ENCODE measurements around the gene SLC16A2.
"Not testable (repeated sequence)": the region's sequence is repeated elsewhere in the genome, so short reads cannot be mapped to it uniquely, and the experiment has no call there.

Gene SLC16A2

GRCh38 chrX:74448669-74449068, 27.4 kb downstream of the SLC16A2 start:
- DNase-seq, result no peak

- peak; percentile 18 for DNase-seq
Observed at GRCh38 chrX:74449322-74449936, 28.1 kb downstream of the SLC16A2 start.

GRCh38 chrX:74449937-74450330, 28.6 kb downstream of the SLC16A2 start:
- DNase-seq, result no peak

- DNase-seq, result no peak
Observed at GRCh38 chrX:74450803-74451449, 29.6 kb downstream of the SLC16A2 start.

GRCh38 chrX:74451450-74452198, 30.3 kb downstream of the SLC16A2 start:
- DNase-seq, result no peak

GRCh38 chrX:74452199-74452481, 30.8 kb downstream of the SLC16A2 start:
- no peak for DNase-seq

- no peak for DNase-seq
Observed at GRCh38 chrX:74453178-74453577, 31.9 kb downstream of the SLC16A2 start.

GRCh38 chrX:74454233-74454632, 32.9 kb downstream of the SLC16A2 start:
- DNase-seq, result not testable (repeated sequence)

GRCh38 chrX:74458736-74459135, 37.4 kb downstream of the SLC16A2 start:
- no peak for DNase-seq

GRCh38 chrX:74461384-74461783, 40.1 kb downstream of the SLC16A2 start:
- DNase-seq, result no peak

- DNase-seq, result no peak
Observed at GRCh38 chrX:74464722-74465121, 43.4 kb downstream of the SLC16A2 start.

GRCh38 chrX:74465424-74465823, 44.1 kb downstream of the SLC16A2 start:
- DNase-seq, result no peak

- DNase-seq, result no peak
Observed at GRCh38 chrX:74467656-74468055, 46.4 kb downstream of the SLC16A2 start.

- not testable (repeated sequence) for DNase-seq
Observed at GRCh38 chrX:74473116-74473515, 51.8 kb downstream of the SLC16A2 start.

- DNase-seq, result no peak
Observed at GRCh38 chrX:74490247-74490646, 69.0 kb downstream of the SLC16A2 start.

- DNase-seq, result no peak
Observed at GRCh38 chrX:74492720-74493201, 71.5 kb downstream of the SLC16A2 start.

GRCh38 chrX:74493806-74494205, 72.5 kb downstream of the SLC16A2 start:
- no peak for DNase-seq

GRCh38 chrX:74498924-74499323, 77.6 kb downstream of the SLC16A2 start:
- no peak for DNase-seq

GRCh38 chrX:74500067-74500466, 78.8 kb downstream of the SLC16A2 start:
- no peak for DNase-seq

- DNase-seq, result no peak
Observed at GRCh38 chrX:74500555-74500954, 79.3 kb downstream of the SLC16A2 start.

GRCh38 chrX:74505437-74505836, 84.1 kb downstream of the SLC16A2 start:
- DNase-seq, result no peak

- DNase-seq, result no peak
Observed at GRCh38 chrX:74506317-74507115, 85.2 kb downstream of the SLC16A2 start.

GRCh38 chrX:74507191-74507590, 85.9 kb downstream of the SLC16A2 start:
- DNase-seq, result no peak

All from activated effector memory CD4-positive, alpha-beta T cell treated with Interleukin-2 at 50 U/mL for 16 hours (primary cell).